ENCODE results near the gene KIF21B.

The KIF21B gene

GRCh38 chr1:200990114-200990513 lies 33.4 kb downstream of the KIF21B start:
- TF ChIP-seq EZH2 (IDR thresholded peaks at IDR 0.05; ENCODE audit: borderline replicate concordance, low read length) (no peak), CTCF (IDR thresholded peaks at IDR 0.05; ENCODE audit: low read length) (no peak)
- Histone ChIP-seq H3K4me2 (ENCODE audit: low read length) (no peak overlapping the region), H3K9me3 (ENCODE audit: low read length) (no peaks in the 10 kb centered on the region), H3K36me3 (ENCODE audit: insufficient read depth, low read length) (peaks cover 9% of the 10 kb centered on the region; the same call in 1 of the 2 replicates), H2AFZ (ENCODE audit: low read length) (no peak overlapping the region), H3K9ac (ENCODE audit: low read length) (no peak overlapping the region), H4K20me1 (ENCODE audit: insufficient read depth, low read length) (no peaks in the 10 kb centered on the region), H3F3A (ENCODE audit: insufficient read depth, low read length) (no peaks in the 10 kb centered on the region), H3K4me3 (ENCODE audit: low read depth, low read length, poor library complexity, severe bottlenecking) (no peak overlapping the region), H3K4me1 (ENCODE audit: insufficient read depth, low read length, severe bottlenecking) (no peaks in the 10 kb centered on the region), H3K27me3 (ENCODE audit: insufficient read depth, low read length) (no peaks in the 10 kb centered on the region), H3K9me2 (ENCODE audit: low read depth, low read length) (no peaks in the 10 kb centered on the region), H3K27ac (ENCODE audit: low read depth, low read length, poor library complexity, severe bottlenecking) (no peak overlapping the region), H3K79me2 (ENCODE audit: insufficient read depth, low read length) (no peaks in the 10 kb centered on the region)

GRCh38 chr1:200989337-200989736 lies 34.2 kb downstream of the KIF21B start:
- no peak for TF ChIP-seq CTCF (IDR thresholded peaks at IDR 0.05; ENCODE audit: low read length)
- no peak for TF ChIP-seq EZH2 (IDR thresholded peaks at IDR 0.05; ENCODE audit: borderline replicate concordance, low read length)
- H3K79me2 ChIP-seq (ENCODE audit: insufficient read depth, low read length), result no peaks in the 10 kb centered on the region
- H3F3A ChIP-seq (ENCODE audit: insufficient read depth, low read length), result no peaks in the 10 kb centered on the region
- no peak overlapping the region for H3K27ac ChIP-seq (ENCODE audit: low read depth, low read length, poor library complexity, severe bottlenecking)
- H3K9me2 ChIP-seq (ENCODE audit: low read depth, low read length), result no peaks in the 10 kb centered on the region
- H3K9me3 ChIP-seq (ENCODE audit: low read length), result no peaks in the 10 kb centered on the region
- H3K36me3 ChIP-seq (ENCODE audit: insufficient read depth, low read length), result peaks cover 9% of the 10 kb centered on the region; the same call in 1 of the 2 replicates
- H4K20me1 ChIP-seq (ENCODE audit: insufficient read depth, low read length), result no peaks in the 10 kb centered on the region
- no peak overlapping the region for H2AFZ ChIP-seq (ENCODE audit: low read length)
- H3K4me3 ChIP-seq (ENCODE audit: low read depth, low read length, poor library complexity, severe bottlenecking), result no peak overlapping the region
- H3K4me2 ChIP-seq (ENCODE audit: low read length), result no peak overlapping the region
- no peaks in the 10 kb centered on the region for H3K4me1 ChIP-seq (ENCODE audit: insufficient read depth, low read length, severe bottlenecking)
- no peak overlapping the region for H3K9ac ChIP-seq (ENCODE audit: low read length)
- H3K27me3 ChIP-seq (ENCODE audit: insufficient read depth, low read length), result no peaks in the 10 kb centered on the region

GRCh38 chr1:200988693-200989092 lies 34.8 kb downstream of the KIF21B start:
- Histone ChIP-seq H3K4me2 (ENCODE audit: low read length) (no peak overlapping the region), H2AFZ (ENCODE audit: low read length) (no peak overlapping the region), H3K27me3 (ENCODE audit: insufficient read depth, low read length) (no peaks in the 10 kb centered on the region), H3K36me3 (ENCODE audit: insufficient read depth, low read length) (peaks cover 9% of the 10 kb centered on the region; the same call in 1 of the 2 replicates), H3F3A (ENCODE audit: insufficient read depth, low read length) (no peaks in the 10 kb centered on the region), H3K27ac (ENCODE audit: low read depth, low read length, poor library complexity, severe bottlenecking) (no peak overlapping the region), H4K20me1 (ENCODE audit: insufficient read depth, low read length) (no peaks in the 10 kb centered on the region), H3K79me2 (ENCODE audit: insufficient read depth, low read length) (no peaks in the 10 kb centered on the region), H3K9me3 (ENCODE audit: low read length) (no peaks in the 10 kb centered on the region), H3K4me1 (ENCODE audit: insufficient read depth, low read length, severe bottlenecking) (no peaks in the 10 kb centered on the region), H3K4me3 (ENCODE audit: low read depth, low read length, poor library complexity, severe bottlenecking) (no peak overlapping the region), H3K9ac (ENCODE audit: low read length) (no peak overlapping the region), H3K9me2 (ENCODE audit: low read depth, low read length) (no peaks in the 10 kb centered on the region)
- TF ChIP-seq EZH2 (IDR thresholded peaks at IDR 0.05; ENCODE audit: borderline replicate concordance, low read length), result no peak
- no peak for TF ChIP-seq CTCF (IDR thresholded peaks at IDR 0.05; ENCODE audit: low read length)

Data from OCI-LY1 (cell line).